HG03442 (cell line): ENCODE measurements around the gene HOXA1.

Experiments used
- ATAC-seq: cut with Tn5 transposase; IDR thresholded peaks from one replicate; pipeline ENCODE4 v1.9.1; 2021; ENCODE audit warnings: mild to moderate bottlenecking, moderate library complexity; ENCODE audit not compliant: unreplicated experiment

The HOXA1 gene

DNA sequence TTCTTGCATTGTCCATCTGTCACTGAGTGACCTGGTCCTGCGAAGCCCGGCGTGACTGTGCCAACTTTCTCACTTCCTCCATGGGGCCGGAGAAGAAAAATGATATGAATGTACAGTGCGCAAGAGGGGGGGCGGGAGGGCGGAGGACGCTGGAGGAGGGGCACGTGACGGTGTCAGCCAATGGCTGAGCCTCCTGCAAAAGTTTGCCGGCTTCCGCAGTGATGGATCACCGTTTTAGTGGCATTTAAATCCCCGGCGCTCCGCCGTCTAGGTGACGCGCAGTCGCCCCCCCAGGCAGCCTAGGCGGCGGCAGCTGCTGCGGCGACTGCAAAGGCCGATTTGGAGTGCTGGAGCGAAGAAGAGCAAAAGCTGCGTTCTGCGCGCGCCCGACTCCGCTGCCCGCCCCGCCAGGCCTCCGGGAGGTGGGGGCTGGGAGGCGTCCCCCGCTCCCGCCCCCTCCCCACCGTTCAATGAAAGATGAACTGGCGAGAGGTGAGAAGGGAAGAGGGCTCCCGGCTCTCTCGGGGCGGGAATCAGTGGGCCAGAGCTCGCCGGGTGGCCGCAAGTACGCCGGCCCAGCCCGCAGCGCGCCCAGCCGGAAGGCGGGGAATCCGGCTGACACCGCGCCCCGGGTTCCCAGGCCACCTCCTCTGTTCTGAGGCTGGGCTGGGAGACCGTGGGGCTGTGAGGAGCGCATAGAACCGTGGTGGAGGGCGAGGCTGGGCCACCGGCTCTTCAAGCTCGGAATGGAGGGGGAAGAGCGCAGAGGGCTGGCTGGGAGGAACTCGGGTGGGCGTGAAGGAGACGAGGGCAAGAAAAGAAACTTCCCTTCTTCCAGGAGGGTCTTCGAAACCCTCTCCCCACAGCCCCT lies at the start of gene HOXA1:
Gene HOXA1 (minus strand): TSS at position 104 of the 871 bp plus-strand sequence. CDS start 88 bp downstream, at position 16.
- ATAC-seq = peak; percentile 82

DNA sequence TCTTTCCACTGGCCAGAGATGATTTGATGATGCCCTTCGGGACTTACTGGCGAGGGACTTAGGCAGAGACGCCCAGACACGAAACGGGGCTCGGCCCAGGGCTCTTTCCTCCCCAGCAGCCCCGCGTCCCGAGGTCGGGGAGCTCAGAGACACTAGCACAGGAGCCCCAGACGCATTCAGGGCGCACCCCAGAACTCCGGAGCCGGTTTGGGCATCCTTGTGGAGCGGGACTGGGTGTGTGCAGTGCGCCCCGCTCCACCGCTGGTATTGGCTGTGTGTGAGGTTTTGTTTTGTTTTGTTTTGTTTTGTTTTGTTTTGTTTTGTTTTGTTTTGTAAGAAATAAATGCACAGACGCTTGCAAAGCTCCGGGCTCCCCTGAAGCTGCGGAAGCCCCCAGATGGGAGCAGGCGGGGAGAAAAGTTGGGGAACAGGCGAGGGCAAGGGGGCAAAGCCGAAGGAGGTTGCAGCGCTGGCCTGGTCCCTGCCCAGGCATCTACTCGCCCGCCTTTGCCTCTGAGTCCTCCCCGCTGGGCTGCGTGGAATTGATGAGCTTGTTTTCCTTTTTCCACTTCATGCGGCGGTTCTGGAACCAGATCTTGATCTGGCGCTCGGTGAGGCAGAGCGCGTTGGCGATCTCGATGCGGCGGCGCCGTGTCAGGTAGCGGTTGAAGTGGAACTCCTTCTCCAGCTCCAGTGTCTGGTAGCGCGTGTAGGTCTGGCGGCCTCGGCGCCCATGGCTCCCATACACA lies 49.5 kb upstream of the HOXA1 start:
- no peak for ATAC-seq

DNA sequence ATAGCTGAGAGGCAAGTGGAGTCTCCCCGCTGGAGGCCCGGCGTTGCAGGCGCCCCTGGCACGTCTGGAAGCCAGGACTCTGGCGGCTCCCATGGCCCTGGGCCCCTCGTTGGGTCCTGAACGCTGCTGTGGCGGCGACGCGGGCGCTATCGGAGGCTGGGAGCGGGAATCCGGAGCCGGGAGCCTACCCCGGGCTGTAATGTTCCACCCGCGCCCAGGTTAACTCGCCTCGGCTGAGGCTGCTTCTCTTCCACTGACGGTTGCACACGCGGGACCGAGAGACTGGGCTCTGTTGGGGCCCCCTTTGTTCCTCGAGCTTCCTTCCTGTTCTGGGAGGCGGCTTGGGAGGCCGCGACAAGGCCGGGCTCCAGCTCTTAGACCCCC lies 49.0 kb upstream of the HOXA1 start:
- ATAC-seq = no peak

DNA sequence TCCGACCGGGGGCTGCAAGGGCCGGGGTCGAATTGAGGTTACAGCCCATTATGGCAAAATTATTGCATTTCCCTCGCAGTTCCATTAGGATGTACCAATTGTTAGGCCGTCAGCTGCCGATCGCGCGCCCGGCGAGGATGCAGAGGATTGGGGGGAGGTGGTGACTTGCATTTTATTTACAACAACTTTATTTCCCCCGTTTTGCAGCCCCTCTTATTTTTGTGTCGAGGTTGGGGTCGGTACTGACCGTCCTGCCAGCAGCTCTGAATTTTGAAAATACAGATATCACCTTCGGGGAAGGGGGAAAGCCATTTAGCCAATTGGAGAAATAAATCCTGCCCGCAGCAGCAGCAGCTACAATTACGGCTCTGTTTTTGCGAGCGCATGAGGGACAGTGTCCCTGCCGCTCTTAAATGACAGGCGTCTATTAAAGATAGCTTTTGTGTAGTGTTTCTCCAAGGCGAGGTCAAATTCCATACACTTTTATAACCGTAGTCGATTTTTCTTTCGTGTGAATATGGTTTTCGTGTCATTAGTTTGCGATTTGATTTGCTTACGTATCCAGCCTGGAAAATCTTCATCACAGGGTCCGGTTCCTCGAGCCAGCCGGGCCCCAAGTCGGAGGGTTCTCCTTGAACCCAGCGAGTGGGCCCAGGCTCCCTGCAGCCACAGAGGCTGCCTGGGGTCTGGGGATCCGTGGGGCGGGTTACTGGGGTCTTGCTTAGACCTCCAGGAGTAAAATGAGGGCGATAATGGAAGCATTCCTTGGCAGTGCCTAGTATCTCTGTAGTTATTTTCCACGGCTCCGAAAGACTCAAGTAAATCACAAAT lies 48.4 kb upstream of the HOXA1 start:
- no peak for ATAC-seq

DNA sequence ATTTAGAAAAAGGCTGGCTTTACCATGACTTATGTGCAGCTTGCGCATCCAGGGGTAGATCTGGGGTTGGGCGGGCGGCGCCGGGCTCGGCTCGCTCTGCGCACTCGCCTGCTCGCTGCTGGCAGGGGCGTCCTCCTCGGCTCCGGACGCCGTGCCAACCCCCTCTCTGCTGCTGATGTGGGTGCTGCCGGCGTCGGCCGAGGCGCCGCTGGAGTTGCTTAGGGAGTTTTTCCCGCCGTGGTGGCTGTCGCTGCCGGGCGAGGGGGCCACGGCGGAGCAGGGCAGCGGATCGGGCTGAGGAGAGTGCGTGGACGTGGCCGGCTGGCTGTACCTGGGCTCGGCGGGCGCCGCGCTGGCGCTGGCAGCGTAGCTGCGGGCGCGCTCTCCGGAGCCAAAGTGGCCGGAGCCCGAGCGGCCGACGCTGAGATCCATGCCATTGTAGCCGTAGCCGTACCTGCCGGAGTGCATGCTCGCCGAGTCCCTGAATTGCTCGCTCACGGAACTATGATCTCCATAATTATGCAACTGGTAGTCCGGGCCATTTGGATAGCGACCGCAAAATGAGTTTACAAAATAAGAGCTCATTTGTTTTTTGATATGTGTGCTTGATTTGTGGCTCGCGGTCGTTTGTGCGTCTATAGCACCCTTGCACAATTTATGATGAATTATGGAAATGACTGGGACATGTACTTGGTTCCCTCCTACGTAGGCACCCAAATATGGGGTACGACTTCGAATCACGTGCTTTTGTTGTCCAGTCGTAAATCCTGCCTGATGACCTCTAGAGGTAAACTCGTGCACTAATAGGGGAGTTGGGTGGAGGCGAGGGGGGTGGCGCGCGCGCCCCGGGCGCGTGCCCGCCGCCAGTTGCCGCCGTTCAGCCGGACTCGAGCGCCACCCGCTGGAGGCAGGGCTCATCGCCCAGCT lies 47.5 kb upstream of the HOXA1 start, which contains the start of gene HOXA5:
Gene HOXA5 (minus strand): TSS at position 659 of the 927 bp plus-strand sequence. CDS start 74 bp downstream, at position 585.
- no peak for ATAC-seq

DNA sequence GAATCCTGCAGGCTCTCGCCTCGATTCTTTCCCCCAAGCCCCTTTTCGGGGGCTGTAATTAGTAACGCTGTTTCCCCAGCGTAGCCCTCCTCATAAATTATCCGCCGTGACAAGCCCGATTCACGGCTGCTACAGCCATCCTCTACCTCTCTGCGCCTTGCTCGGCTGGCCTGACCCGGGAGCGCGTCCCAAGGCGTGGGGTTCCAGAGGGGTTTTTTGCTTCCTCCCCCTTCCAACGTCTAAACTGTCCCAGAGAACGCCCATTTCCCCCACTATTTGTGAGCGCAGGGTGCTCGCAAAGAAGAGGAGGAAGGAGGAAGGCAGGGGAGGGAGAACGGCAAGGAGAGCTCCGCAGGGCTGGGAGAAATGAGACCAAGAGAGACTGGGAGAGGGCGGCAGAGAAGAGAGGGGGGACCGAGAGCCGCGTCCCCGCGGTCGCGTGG lies 46.8 kb upstream of the HOXA1 start:
- no peak for ATAC-seq

DNA sequence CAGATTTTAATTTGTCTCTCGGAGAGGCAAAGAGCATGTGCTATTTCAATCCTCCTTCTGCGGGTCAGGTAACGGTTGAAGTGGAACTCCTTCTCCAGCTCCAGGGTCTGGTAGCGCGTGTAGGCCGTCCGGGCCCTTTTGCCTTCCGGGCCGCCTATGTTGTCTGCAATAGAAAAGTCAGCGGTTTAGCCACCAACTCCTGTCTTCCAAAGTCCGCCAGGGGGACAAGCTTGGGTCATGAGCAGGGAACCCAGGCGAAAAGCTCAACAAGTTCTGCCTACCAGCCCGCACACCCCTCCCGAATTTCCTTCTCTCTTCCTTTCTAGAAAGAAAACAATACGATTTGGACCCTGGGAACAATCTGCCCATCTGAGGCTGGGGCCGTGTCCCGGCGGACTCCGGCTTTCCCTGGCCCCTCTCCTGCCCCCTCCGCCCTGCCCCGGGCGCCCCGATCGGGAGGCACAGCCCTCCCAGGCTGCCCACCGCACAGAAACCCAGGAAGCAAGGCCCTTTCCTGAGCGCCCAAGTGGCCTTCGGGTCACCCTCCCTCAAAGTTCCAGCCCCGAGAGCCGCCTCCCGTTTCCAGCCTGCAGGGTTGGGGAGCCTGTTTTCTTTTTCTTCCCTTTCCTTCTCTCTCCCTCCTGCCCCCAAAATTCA lies 46.3 kb upstream of the HOXA1 start:
- ATAC-seq = no peak

DNA sequence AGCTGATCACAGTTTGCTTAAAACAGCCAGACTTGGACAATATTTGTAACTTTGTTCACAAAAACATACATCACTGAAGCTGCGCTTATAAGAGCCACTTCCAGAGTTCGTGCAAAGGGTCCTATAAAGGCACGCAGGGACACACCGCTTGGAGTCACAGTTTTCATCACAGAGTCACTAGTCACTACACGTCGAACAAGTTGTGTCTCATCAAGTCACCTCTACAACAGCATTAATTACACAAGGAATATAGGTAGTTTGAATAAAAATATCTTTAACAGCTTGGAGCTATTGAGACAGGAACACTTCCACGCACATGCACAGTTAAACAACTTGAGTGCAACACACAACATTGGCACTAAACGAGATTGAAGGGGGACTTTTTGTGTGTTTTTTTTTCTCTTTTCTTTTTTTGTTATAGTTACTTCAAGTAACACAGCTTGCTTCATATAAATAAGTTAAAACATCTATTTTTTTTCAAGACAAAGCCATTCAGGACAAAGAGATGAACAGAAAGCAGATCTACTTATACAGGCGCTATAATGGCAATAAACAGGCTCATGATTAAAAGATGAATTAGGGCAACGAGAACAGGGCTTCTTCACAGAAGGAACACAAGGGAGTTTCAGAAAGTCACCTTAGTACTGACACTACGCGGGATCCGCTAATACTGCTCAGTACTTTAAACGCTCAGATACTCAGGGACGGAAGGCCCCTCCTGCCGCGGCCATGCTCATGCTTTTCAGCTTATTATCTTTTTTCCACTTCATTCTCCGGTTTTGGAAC lies 45.5 kb upstream of the HOXA1 start:
- ATAC-seq = no peak

DNA sequence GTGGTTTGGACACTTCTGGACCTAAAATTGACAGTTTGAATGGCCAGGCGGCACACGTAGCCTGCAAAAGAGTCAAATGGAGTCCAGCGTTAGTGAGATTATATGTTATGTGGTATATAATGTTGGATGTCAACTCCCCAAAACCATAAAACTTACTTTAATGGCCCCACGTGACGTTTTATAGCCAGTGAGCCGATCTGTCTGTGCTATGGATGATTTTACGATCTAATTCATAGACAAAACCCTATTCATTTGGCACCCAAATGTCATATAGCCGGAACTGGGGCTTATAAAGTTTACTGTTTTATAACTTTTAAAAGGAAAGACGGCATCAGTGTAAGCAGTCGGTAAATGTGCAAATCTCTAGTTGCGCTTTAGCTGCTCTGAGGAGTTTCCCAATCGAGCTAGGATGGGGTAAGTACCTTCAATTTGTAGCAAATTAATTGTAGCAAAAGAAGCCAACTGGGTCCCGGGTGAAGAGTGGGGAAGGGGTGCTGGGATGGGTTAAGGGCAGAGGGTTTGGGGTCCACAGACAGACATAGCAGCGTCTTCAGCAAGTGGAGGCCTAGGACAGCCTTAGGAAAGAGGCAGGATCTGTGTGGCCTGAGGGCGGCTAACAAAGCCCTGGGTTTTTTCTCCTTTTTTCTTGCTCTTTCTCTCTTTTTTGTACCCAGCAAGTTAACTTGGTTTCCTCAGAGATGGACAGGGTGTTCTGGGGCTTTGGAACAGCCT lies 44.5 kb upstream of the HOXA1 start:
- no peak for ATAC-seq

DNA sequence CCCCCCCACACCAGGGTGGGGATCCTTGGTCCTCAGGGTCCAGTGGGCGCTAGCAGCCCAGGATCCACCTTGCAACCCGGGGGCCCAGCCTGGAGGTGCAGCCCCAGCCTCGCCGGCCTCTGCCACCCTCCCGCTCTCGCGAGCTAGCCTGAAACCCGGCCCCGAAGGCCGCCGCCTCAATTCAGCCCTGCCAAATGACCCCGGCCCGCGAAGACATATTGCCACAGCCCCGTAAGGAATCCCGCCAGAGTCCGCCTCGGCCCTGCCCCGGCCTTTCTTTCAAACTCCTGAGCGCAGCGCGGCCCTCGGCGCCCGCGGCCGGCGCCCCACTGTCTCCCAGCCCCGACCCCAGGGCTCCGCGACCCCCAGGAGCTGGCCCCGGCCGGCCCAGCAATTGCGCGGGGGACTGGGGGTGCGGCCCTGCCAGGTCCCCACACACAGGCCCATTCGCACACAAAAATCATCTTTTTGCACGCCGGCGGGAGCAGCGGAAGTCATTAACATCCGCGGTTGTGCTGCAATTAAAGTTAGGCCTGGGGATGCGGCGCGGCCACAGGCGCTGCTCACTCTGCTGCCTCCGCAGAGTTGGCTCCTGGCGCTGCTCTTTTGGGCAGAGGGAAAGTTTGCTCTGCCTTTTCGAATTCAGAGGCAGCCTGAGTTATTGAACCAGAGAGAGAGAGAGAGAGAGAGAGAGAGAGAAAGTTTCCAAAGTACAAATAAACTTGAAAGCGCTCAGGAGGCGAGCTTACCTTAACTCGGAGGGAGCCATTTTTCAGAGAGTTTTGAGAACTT lies 43.7 kb upstream of the HOXA1 start:
- no peak for ATAC-seq

DNA sequence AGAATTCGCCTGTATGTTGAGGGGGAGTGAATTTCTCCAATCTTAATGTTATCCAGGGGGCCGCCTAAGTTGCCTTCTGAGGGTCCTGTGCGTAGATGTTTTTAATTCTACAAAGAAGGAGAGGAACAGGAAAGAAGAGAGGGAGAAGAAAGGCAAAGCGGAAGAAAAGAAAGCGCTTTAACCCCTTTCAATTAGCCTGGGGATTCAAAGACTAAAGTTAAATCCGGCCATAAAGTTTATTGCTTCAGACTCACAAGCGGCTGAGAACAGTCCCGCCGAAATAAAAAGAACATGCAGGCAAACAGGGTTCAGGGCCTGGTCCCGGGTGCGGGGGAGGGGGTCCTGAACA lies 43.2 kb upstream of the HOXA1 start:
- no peak for ATAC-seq

DNA sequence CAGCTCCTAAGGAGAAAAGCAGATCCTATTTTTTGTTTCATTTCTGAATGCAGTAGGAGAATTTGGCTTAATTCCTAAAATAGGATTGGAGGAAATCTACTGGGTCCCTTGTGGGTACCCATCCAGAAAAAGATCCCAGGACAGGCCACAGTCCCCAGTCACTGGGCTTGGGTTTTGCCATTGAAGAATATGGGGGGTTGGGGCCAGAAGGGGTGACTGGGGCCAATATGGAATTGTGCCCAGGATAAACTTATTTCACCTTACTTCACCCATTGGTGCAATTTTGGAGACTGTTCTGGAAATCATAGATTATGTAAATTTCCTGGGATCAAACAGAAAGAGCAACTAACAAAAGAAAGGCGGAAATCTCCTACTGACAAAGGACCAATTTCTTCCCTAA lies 42.7 kb upstream of the HOXA1 start:
- ATAC-seq = no peak

DNA sequence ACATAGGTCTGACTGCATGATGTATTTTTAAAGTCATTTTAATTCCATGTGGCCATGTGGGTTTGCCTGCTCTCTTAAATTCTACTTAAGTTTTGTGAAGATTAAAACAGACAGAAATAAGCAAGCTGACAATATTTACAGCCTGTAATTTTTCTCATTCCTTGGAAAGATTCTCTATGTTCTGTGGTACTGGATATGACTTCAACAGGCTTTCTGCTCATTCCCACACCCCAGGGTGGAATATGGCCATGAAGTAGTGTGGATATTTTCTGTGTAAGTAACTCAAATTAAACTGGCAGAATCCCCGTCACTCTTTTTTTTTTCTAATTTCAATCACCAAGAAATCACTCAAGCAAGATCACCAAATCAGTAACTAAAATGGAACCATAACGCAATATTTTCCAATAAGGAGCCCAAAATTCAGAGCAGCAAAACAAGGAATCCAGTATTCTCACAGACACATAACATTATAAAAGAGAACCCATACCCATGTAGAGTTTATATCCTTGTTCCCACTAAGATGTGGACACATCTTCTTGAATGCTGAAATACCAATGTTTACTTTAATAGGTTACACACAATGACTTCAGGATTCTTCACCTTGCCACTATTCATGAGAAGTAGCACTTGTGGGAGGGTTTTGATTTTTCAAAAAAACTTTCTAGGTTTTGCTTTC lies 42.0 kb upstream of the HOXA1 start:
- ATAC-seq = no peak

DNA sequence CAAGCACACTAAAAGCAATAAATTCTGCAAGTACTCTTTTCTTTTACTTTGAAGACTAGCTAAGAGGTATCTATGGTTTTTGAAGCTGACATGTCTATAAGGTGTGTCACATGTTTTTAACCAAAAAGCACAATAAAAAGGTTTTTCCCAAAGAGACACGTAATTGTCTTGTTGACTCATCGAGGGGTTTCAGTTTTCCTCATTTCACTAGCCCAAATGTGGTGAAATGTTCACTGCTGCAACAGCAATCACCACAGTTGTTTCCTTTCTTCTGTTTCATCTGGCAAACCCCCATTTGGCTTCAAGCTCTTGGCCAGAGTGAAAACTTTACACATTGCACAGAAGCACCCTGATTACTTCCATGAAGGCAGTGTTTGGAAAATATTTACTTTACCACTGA lies 38.6 kb upstream of the HOXA1 start:
- peak; percentile 41 for ATAC-seq

DNA sequence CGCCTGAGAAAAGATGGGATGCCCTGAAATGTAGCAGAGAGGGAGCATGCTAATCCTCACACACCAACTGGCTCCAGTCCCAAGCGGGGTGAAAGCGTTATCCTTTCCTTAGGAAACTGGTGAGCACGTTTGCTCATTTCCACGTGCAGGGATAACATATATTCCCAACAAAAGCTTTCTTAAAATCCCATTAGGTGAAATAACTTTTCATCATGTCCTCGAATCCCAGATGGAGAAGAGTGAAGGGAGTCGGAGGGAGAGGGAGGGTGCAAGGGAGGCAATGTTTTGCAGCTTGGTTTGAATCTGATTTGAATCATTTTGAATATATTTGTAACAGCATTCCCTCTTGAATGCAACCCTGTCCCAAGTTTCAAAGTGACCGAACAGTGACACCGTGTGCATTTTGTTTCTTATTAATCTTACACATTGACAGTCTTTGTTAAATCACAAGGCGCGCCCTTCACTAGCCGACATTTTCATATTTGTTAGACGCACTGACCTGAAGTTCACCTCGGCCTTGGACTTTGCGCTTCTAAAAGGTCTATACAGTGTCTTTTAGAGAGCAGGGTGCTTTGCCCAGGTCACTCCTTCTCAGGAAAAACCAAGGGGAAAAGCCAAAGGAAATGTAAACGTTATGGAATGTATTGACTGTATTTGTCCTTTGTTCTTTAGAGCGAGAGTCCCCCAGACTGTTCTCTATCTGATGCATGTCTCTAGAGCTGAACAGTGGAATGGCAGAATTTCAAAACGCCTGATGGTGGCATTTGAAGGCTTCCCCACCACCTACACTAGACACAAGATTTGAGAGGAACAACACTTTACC lies 37.8 kb upstream of the HOXA1 start:
- ATAC-seq = no peak

DNA sequence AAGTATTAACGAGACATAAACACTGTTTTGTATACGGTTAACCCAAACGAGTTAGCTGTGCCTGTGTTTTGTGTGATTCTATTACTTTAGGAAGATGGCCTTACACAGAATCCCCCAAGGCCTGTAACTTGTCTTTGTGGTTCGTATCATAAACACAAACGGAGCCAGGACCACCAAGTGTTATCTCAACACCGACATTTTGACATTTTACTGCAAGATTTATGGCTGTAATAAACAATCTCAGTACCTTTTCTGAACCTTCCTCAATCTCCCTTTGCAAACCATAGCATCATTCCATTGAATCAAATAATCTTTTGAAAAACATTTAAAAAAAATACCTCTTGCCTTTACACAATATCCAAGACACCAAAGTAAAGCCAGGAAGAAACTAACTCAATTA lies 37.2 kb upstream of the HOXA1 start:
- ATAC-seq = no peak
